Caco-2 (cell line): ENCODE data around the gene SMARCC1. TPM values are rescaled to one million over a fixed set of nuclear protein-coding genes. Genes with fewer than 3 reads are reported as not detected.

Experiments
- BruUV-seq: library from RNA; stranded (reverse); fragments of 400-500 nt; replicated peaks from 2 replicates; lab custom pipeline; 2021; lab: Mats Ljungman, UMichigan
- CTCF ChIA-PET: fragments of 300-600 bp; sonication (Branson Sonifier 250); formaldehyde crosslinking; loops from one replicate; lab custom pipeline; 2022; ENCODE audit warnings: antibody characterized with exemption; lab: Charles Lee
- POLR2A ChIA-PET: fragments of 300-600 bp; sonication (Branson Sonifier 250); formaldehyde crosslinking; loops from one replicate; lab custom pipeline; 2022; ENCODE audit warnings: antibody characterized with exemption; lab: Charles Lee
- DNase-seq, 2 experiments: peaks; one replicate each; pipeline versions ENCODE4 v3.0.0 to v3.0.0-alpha.2; 2020 to 2022
- H3K27me3 ChIP-seq: replicated peaks from 2 replicates; pipeline ENCODE4 v1.6.0; 2011; ENCODE audit warnings: low read length; ENCODE audit not compliant: control insufficient read depth, insufficient read depth
- H3K36me3 ChIP-seq: 2 replicates; pipeline ENCODE4 v1.5.1; 2011; ENCODE audit warnings: low read length; ENCODE audit not compliant: control insufficient read depth, insufficient read depth
- H3K4me1 ChIP-seq: fragments of 250-450 bp; sonication (Bioruptor Pico); 2 replicates; pipeline ENCODE4 v1.5.1; 2020; ENCODE audit warnings: mild to moderate bottlenecking
- H3K4me3 ChIP-seq: 2 replicates; pipeline ENCODE4 v1.5.1; 2011; ENCODE audit warnings: low read depth, mild to moderate bottlenecking, control low read depth, low read length
- H3K9me3 ChIP-seq: fragments of 250-450 bp; sonication (Bioruptor Pico); 2 replicates; pipeline ENCODE4 v1.5.1; 2020; ENCODE audit warnings: mild to moderate bottlenecking, moderate library complexity
- H3K27ac Mint-ChIP-seq: one replicate; pipeline ENCODE4 v1.8.0; 2022; ENCODE audit warnings: mixed read lengths; ENCODE audit not compliant: unreplicated experiment
- H3K27me3 Mint-ChIP-seq: one replicate; pipeline ENCODE4 v1.8.0; 2022; ENCODE audit warnings: mixed read lengths; ENCODE audit not compliant: insufficient read depth, unreplicated experiment
- H3K36me3 Mint-ChIP-seq: one replicate; pipeline ENCODE4 v1.8.0; 2022; ENCODE audit warnings: mild to moderate bottlenecking, mixed read lengths; ENCODE audit not compliant: insufficient read depth, unreplicated experiment
- H3K4me1 Mint-ChIP-seq: one replicate; pipeline ENCODE4 v1.8.0; 2022; ENCODE audit warnings: low read depth, mixed read lengths; ENCODE audit not compliant: unreplicated experiment
- H3K4me3 Mint-ChIP-seq: one replicate; pipeline ENCODE4 v1.8.0; 2022; ENCODE audit warnings: mild to moderate bottlenecking, moderate library complexity, mixed read lengths; ENCODE audit not compliant: unreplicated experiment
- H3K9me3 Mint-ChIP-seq: one replicate; pipeline ENCODE4 v1.8.0; 2022; ENCODE audit warnings: mixed read lengths; ENCODE audit not compliant: unreplicated experiment
- CTCF ChIP-seq, 2 experiments: fragments of 200-600 bp in 1 of 2; IDR thresholded peaks; 1 replicate in 1 of 2; 2 replicates in 1 of 2; pipeline versions ENCODE4 v1.5.1 to v1.8.0; 2011 to 2022; ENCODE audit warnings: antibody characterized with exemption in 1 of 2, control low read depth in 1 of 2, inconsistent platforms in 1 of 2, low read depth in 1 of 2, low read length in 1 of 2, mild to moderate bottlenecking in 1 of 2, moderate library complexity in 1 of 2; ENCODE audit not compliant: insufficient read depth in 1 of 2, severe bottlenecking in 1 of 2, unreplicated experiment in 1 of 2
- intact Hi-C: fragments of 100-400 bp; cut with micrococcal nuclease; formaldehyde crosslinking; loops from one replicate; pipeline ENCODE4 v1.10.0; 2022; ENCODE audit not compliant: unreplicated experiment
- total RNA-seq: library from RNA; stranded (reverse); gene quantifications from 2 replicates; pipeline ENCODE4 v1.2.3, GENCODE V29; 2022

The SMARCC1 gene
- total RNA-seq, 1 experiment from 2014 or later: 128 TPM

- no peak for DNase-seq
Measured at GRCh38 chr3:47799733-47800132, 18.0 kb upstream of the SMARCC1 start.

GRCh38 chr3:47794544-47794943, 12.9 kb upstream of the SMARCC1 start:
- no peak overlapping the region for H3K4me3 Mint-ChIP-seq
- no peaks in the 10 kb centered on the region for H3K4me1 ChIP-seq
- no peaks in the 10 kb centered on the region for H3K27me3 ChIP-seq
- CTCF ChIA-PET: no interaction called here
- POLR2A ChIA-PET: no interaction called here
- H3K27me3 Mint-ChIP-seq: no peaks in the 10 kb centered on the region
- intact Hi-C loops: no loop called here
- TF ChIP-seq CTCF (IDR thresholded peaks at IDR 0.05; ENCODE audit: insufficient read depth in 1 of 2, low read depth in 1 of 2, low read length in 1 of 2, severe bottlenecking in 1 of 2, unreplicated experiment in 1 of 2): no peak
- DNase-seq: no peak
- no peaks in the 10 kb centered on the region for H3K9me3 ChIP-seq
- H3K4me1 Mint-ChIP-seq: no peaks in the 10 kb centered on the region
- H3K36me3 Mint-ChIP-seq: no peaks in the 10 kb centered on the region
- H3K27ac Mint-ChIP-seq: no peak overlapping the region
- H3K4me3 ChIP-seq: no peak overlapping the region
- no peaks in the 10 kb centered on the region for H3K9me3 Mint-ChIP-seq
- no peaks in the 10 kb centered on the region for H3K36me3 ChIP-seq
- BruUV-seq: no TSS peak

More at GRCh38 chr3:47799733-47800132, 18.0 kb upstream of the SMARCC1 start:
- no peak overlapping the region for H3K4me3 Mint-ChIP-seq
- no peak overlapping the region for H3K27ac Mint-ChIP-seq
- Histone ChIP-seq H3K4me3 (no peak overlapping the region), H3K36me3 (no peaks in the 10 kb centered on the region), H3K9me3 (no peaks in the 10 kb centered on the region), H3K27me3 (no peaks in the 10 kb centered on the region), H3K4me1 (peaks cover 10% of the 10 kb centered on the region)
- CTCF ChIA-PET: no interaction called here
- no peaks in the 10 kb centered on the region for H3K27me3 Mint-ChIP-seq
- no TSS peak for BruUV-seq
- peaks cover 6% of the 10 kb centered on the region for H3K4me1 Mint-ChIP-seq
- H3K36me3 Mint-ChIP-seq: peaks cover 5% of the 10 kb centered on the region
- no peaks in the 10 kb centered on the region for H3K9me3 Mint-ChIP-seq
- intact Hi-C loops: no loop called here
- TF ChIP-seq CTCF (IDR thresholded peaks at IDR 0.05; ENCODE audit: insufficient read depth in 1 of 2, low read depth in 1 of 2, low read length in 1 of 2, severe bottlenecking in 1 of 2, unreplicated experiment in 1 of 2): peak; percentile 9 to 14
- POLR2A ChIA-PET: interaction anchor here (0.6 kb wide), 1 partner anchor 31 kb away, joined by 3 read pairs; no protein-coding TSS in a partner anchor

GRCh38 chr3:47792699-47793098, 11.0 kb upstream of the SMARCC1 start:
- Mint-ChIP-seq H3K27ac (no peak overlapping the region), H3K27me3 (no peaks in the 10 kb centered on the region), H3K36me3 (no peaks in the 10 kb centered on the region), H3K4me3 (no peak overlapping the region), H3K9me3 (no peaks in the 10 kb centered on the region), H3K4me1 (no peaks in the 10 kb centered on the region)
- H3K4me1 ChIP-seq: no peaks in the 10 kb centered on the region
- POLR2A ChIA-PET: no interaction called here
- no peak for TF ChIP-seq CTCF (IDR thresholded peaks at IDR 0.05; ENCODE audit: insufficient read depth in 1 of 2, low read depth in 1 of 2, low read length in 1 of 2, severe bottlenecking in 1 of 2, unreplicated experiment in 1 of 2)
- no TSS peak for BruUV-seq
- H3K27me3 ChIP-seq: no peaks in the 10 kb centered on the region
- no peaks in the 10 kb centered on the region for H3K9me3 ChIP-seq
- CTCF ChIA-PET: no interaction called here
- intact Hi-C loops: no loop called here
- DNase-seq: no peak
- no peaks in the 10 kb centered on the region for H3K36me3 ChIP-seq
- no peak overlapping the region for H3K4me3 ChIP-seq
